Neural crest cell (in vitro differentiated cells): ENCODE data around the gene LAMC3. TPM values are rescaled to one million over a fixed set of nuclear protein-coding genes. Genes with fewer than 3 reads are reported as not detected.

Experiments used
- DNase-seq: peaks from one replicate; pipeline ENCODE4 v3.0.0; 2021; ENCODE audit warnings: low read depth, mixed read lengths, low spot score
- H3K27ac Mint-ChIP-seq: one replicate; pipeline ENCODE4 v1.8.0; 2021; ENCODE audit warnings: mild to moderate bottlenecking, mixed read lengths; ENCODE audit not compliant: unreplicated experiment
- H3K27me3 Mint-ChIP-seq: 2 replicates; pipeline ENCODE4 v1.8.0; 2021; ENCODE audit warnings: low read depth, mild to moderate bottlenecking, mixed read lengths
- H3K36me3 Mint-ChIP-seq: 2 replicates; pipeline ENCODE4 v1.8.0; 2021; ENCODE audit warnings: low read depth, mild to moderate bottlenecking, mixed read lengths
- H3K4me1 Mint-ChIP-seq: 2 replicates; pipeline ENCODE4 v1.8.0; 2021; ENCODE audit warnings: mixed read lengths
- H3K4me3 Mint-ChIP-seq: one replicate; pipeline ENCODE4 v1.8.0; 2021; ENCODE audit warnings: mild to moderate bottlenecking, mixed read lengths
- H3K9me3 Mint-ChIP-seq: 2 replicates; pipeline ENCODE4 v1.8.0; 2021; ENCODE audit warnings: mixed read lengths
- total RNA-seq: library from RNA; stranded (reverse); gene quantifications from 2 replicates; pipeline ENCODE4 v1.2.1, GENCODE V29; 2021
- TF ChIP-seq, protein P1 (sequence below): fragments of 200-600 bp; sonication (generic); conservative IDR thresholded peaks from 2 replicates; pipeline ENCODE4 v1.5.0; 2021; ENCODE audit warnings: antibody characterized with exemption, mild to moderate bottlenecking

Gene LAMC3
- total RNA-seq, 1 donor from 2014 or later, result 4.0 TPM

DNA sequence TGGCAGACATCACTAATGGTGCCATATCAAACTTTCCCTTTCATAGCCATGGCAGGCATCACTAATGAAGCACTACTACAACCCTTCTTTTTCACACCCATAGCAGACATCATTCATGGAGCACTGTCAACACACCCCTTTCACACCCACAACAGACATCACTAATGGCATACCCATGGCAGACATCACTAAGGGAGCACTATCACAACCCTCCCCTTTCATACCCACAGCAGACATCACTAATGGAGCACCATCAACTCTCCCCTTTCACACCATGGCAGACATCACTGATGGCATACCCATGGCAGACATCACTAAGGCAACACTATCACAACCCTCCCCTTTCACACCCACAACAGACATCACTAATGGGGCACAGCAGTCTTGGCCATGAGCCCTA is 33.7 kb downstream of the LAMC3 start:
- TF ChIP-seq, protein P1, sequence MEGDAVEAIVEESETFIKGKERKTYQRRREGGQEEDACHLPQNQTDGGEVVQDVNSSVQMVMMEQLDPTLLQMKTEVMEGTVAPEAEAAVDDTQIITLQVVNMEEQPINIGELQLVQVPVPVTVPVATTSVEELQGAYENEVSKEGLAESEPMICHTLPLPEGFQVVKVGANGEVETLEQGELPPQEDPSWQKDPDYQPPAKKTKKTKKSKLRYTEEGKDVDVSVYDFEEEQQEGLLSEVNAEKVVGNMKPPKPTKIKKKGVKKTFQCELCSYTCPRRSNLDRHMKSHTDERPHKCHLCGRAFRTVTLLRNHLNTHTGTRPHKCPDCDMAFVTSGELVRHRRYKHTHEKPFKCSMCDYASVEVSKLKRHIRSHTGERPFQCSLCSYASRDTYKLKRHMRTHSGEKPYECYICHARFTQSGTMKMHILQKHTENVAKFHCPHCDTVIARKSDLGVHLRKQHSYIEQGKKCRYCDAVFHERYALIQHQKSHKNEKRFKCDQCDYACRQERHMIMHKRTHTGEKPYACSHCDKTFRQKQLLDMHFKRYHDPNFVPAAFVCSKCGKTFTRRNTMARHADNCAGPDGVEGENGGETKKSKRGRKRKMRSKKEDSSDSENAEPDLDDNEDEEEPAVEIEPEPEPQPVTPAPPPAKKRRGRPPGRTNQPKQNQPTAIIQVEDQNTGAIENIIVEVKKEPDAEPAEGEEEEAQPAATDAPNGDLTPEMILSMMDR, result no peak
- Mint-ChIP-seq H3K4me1 (no peaks in the 10 kb centered on the region), H3K36me3 (no peaks in the 10 kb centered on the region), H3K4me3 (no peak overlapping the region), H3K9me3 (no peaks in the 10 kb centered on the region), H3K27ac (no peak overlapping the region), H3K27me3 (peaks cover 2% of the 10 kb centered on the region)
- no peak for DNase-seq

DNA sequence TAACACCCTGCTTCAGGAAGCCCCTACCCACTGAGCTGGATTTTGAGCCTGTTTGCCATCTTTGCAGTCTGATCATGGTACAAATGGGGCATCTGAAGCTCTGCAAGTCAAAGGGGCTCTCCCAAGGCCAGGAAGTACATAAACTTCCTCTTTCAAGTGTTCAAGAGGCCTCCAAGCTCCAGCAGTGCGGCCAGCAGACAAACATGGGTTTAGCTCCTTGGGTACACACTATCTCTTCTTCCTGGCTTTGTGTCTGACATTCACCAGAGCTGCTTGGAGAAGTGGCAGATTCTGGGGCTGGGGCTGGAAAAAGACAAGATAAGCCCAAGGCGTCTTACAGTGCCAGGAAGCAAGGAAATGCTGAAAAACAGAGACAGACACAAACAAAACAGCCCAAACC is 34.1 kb downstream of the LAMC3 start:
- no peak for DNase-seq
- Mint-ChIP-seq H3K4me3 (no peak overlapping the region), H3K9me3 (no peaks in the 10 kb centered on the region), H3K27ac (no peak overlapping the region), H3K36me3 (no peaks in the 10 kb centered on the region), H3K27me3 (peaks cover 2% of the 10 kb centered on the region), H3K4me1 (no peaks in the 10 kb centered on the region)
- TF ChIP-seq, protein P1, result no peak

DNA sequence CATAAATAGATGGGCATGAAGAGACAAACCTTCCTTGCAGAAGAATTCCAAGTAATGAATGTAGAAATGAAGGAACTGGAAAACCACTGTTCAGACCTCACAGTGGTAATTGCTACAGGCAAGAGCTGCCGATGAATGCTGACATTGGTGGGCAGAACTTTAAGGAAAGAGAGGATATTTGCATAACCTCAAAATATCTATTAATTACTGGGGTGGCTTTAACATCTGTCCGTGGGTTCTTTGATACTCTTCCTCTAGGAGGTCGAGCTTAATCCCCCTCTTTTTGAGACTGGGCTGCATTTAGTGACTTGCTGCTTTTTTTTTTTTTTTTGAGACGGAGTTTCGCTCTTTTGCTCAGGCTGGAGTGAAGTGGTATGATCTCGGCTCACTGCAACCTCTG is 34.7 kb downstream of the LAMC3 start:
- H3K27me3 Mint-ChIP-seq, result peaks cover 2% of the 10 kb centered on the region
- no peaks in the 10 kb centered on the region for H3K36me3 Mint-ChIP-seq
- H3K27ac Mint-ChIP-seq, result no peak overlapping the region
- no peak overlapping the region for H3K4me3 Mint-ChIP-seq
- no peaks in the 10 kb centered on the region for H3K9me3 Mint-ChIP-seq
- no peaks in the 10 kb centered on the region for H3K4me1 Mint-ChIP-seq
- DNase-seq, result no peak
- TF ChIP-seq, protein P1, result no peak

DNA sequence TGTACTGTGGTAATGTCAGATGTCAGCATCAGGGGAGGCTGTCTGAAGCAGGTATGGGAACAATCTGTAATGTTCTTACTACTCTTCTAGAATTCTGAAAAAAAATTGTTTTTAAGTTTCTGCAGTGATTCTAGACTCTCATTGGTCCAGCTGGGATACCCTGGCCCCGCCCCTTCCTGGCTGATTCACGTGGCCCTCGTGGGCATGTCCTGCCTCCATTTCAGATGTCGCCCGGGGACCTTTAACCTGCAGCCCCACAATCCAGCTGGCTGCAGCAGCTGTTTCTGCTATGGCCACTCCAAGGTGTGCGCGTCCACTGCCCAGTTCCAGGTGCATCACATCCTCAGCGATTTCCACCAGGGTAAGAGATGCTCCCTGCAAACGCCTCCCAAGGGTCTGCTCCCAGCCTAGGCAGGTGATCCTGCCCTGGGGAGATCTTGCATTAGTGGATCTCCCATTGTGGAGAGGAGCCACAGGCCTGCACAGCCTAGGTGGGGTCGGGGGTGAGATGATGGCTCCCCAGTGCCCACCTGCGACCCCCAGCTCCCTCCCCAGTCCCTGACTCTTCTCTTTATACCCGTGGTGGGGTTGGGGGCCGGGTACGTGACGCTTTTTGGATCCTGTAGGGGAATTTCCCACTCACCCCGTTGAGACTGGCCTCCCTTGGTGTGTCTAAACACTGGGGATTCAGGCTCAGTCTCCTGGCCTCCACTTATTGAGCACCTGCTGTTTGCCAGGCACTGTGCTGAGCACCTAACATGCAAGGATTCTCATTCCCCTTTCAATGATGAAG is 36.5 kb downstream of the LAMC3 start:
- no peak for DNase-seq
- no peak overlapping the region for H3K4me3 Mint-ChIP-seq
- H3K9me3 Mint-ChIP-seq, result no peaks in the 10 kb centered on the region
- H3K27me3 Mint-ChIP-seq, result peaks cover 2% of the 10 kb centered on the region
- H3K36me3 Mint-ChIP-seq, result no peaks in the 10 kb centered on the region
- no peak overlapping the region for H3K27ac Mint-ChIP-seq
- peaks cover 4% of the 10 kb centered on the region for H3K4me1 Mint-ChIP-seq
- TF ChIP-seq, protein P1, result no peak

DNA sequence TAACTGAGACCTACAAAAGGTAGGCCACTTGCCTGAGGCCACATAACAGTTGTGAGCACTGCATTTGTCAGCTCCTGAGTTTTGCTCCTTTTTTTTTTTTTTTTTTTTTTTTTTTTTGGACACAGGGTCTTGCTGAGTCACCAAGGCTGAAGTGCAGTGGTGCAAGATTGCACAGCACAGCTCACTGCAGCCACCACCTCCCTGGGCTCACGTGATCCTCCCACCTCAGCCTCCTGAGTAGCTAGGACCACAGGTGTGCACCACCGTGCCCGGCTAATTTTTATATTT is 37.1 kb downstream of the LAMC3 start:
- Mint-ChIP-seq H3K27me3 (no peaks in the 10 kb centered on the region), H3K27ac (no peak overlapping the region), H3K4me3 (no peak overlapping the region), H3K9me3 (no peaks in the 10 kb centered on the region), H3K4me1 (peaks cover 4% of the 10 kb centered on the region), H3K36me3 (no peaks in the 10 kb centered on the region)
- no peak for DNase-seq
- TF ChIP-seq, protein P1, result no peak
